ENCODE measurements around the gene EDN1.

- TF ChIP-seq, protein P1, sequence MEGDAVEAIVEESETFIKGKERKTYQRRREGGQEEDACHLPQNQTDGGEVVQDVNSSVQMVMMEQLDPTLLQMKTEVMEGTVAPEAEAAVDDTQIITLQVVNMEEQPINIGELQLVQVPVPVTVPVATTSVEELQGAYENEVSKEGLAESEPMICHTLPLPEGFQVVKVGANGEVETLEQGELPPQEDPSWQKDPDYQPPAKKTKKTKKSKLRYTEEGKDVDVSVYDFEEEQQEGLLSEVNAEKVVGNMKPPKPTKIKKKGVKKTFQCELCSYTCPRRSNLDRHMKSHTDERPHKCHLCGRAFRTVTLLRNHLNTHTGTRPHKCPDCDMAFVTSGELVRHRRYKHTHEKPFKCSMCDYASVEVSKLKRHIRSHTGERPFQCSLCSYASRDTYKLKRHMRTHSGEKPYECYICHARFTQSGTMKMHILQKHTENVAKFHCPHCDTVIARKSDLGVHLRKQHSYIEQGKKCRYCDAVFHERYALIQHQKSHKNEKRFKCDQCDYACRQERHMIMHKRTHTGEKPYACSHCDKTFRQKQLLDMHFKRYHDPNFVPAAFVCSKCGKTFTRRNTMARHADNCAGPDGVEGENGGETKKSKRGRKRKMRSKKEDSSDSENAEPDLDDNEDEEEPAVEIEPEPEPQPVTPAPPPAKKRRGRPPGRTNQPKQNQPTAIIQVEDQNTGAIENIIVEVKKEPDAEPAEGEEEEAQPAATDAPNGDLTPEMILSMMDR (optimal IDR thresholded peaks at IDR 0.05 in 1 of 3, IDR thresholded peaks at IDR 0.05 in 1 of 3, conservative IDR thresholded peaks at IDR 0.05 in 1 of 3; ENCODE audit: extremely low read depth in 1 of 3, insufficient read depth in 2 of 3, low read length in 3 of 3): no peak
- no peak for TF ChIP-seq EZH2 (IDR thresholded peaks at IDR 0.05; ENCODE audit: low read length)
These were observed 31.5 kb upstream of the EDN1 start for GRCh38 chr6:12258591-12259075.
